Fibroblast of skin of right biceps (primary cell): ENCODE measurements around the gene FNDC4.
"Not testable (repeated sequence)": the region's sequence is repeated elsewhere in the genome, so short reads cannot be mapped to it uniquely, and the experiment has no call there.

Source experiments
- DNase-seq: peaks from one replicate; pipeline ENCODE4 v3.0.0-alpha.2; 2013

FNDC4 gene, protein sequence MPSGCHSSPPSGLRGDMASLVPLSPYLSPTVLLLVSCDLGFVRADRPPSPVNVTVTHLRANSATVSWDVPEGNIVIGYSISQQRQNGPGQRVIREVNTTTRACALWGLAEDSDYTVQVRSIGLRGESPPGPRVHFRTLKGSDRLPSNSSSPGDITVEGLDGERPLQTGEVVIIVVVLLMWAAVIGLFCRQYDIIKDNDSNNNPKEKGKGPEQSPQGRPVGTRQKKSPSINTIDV

GRCh38 chr2:27494944-27495554 is at the start of gene FNDC4:
FNDC4 (minus strand) TSS chr2:27495200; CDS start chr2:27494679, 521 bp downstream.
- DNase-seq: peak; percentile 11

GRCh38 chr2:27544143-27544821 is 49.3 kb upstream of the FNDC4 start:
- no peak for DNase-seq

DNA sequence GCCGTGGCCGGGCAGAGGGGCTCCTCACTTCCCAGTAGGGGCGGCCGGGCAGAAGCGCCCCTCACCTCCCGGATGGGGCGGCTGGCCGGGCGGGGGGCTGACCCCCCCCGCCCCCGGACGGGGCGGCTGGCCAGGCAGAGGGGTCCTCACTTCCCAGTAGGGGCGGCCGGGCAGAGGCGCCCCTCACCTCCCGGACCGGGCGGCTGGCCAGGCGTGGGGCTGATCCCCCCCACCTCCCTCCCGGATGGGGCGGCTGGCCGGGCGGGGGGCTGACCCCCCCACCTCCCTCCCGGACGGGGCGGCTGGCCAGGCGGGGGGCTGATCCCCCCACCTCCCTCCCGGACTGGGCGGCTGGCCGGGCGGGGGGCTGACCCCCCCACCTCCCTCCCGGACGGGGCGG is 44.6 kb upstream of the FNDC4 start:
- not testable (repeated sequence) for DNase-seq

GRCh38 chr2:27538839-27539450 is 43.9 kb upstream of the FNDC4 start:
- DNase-seq: not testable (repeated sequence)

GRCh38 chr2:27537287-27537686 is 42.3 kb upstream of the FNDC4 start:
- no peak for DNase-seq

GRCh38 chr2:27531983-27532382 is 37.0 kb upstream of the FNDC4 start:
- no peak for DNase-seq

DNA sequence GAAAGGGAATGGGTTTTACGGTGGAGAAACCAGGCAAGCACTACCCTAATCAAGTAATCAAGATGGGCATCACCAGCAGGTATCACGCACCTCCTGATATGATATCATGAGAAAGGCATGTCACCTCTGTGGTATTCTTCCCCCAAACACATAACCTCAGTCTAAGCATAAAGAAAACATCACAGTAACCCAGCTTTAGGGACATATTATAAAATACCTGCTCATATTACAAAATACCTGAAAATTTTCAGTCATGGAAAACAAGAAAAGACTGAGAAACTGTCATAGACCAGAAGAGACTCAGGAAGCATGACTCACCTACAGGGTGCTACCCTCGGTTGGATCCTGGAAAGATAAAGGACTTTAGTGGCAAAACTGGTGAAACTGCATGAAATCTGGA is 32.2 kb upstream of the FNDC4 start:
- DNase-seq: no peak

DNA sequence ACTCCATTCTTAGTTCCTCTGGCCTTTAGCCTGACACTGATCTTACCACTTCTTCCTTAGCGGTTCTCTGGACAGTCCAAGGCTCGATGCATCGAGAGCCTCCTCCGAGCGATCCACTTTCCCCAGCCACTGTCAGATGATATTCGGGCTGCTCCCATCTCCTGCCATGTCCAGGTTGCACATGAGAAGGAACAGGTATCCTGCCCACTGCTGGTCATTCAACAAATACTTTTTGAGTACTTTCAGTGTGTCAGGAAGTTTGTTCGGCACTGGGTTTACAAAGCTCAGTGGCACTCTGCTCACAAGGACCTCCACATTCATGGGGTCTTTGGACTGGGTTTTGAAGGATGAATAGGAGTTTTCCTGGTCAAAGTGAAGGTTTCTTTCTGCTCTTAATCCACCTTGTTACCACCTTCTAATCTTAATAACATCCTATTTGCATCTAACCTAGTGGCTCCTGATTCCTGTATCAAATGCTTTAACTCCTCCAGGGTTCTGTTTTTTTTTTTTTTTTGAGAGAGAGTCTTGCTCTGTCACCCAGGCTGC is 27.5 kb upstream of the FNDC4 start:
- no peak for DNase-seq

- DNase-seq: no peak
These were observed 25.3 kb upstream of the FNDC4 start for GRCh38 chr2:27520316-27520715.

DNA sequence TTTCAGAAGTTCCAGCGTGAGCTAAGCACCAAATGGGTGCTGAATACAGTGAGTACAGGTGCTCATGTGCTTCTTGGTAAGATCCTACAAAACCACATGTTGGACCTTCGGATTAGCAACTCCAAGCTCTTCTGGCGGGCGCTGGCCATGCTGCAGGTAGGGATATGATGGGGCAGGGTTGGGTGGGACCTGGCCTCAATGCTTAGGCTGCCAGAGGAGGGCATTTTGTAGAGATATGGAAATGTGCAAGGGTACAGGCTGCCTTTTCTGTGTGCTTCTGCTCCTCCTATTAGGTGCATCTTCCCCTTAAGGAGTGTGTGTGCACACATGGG is 23.7 kb upstream of the FNDC4 start:
- DNase-seq: no peak

DNA sequence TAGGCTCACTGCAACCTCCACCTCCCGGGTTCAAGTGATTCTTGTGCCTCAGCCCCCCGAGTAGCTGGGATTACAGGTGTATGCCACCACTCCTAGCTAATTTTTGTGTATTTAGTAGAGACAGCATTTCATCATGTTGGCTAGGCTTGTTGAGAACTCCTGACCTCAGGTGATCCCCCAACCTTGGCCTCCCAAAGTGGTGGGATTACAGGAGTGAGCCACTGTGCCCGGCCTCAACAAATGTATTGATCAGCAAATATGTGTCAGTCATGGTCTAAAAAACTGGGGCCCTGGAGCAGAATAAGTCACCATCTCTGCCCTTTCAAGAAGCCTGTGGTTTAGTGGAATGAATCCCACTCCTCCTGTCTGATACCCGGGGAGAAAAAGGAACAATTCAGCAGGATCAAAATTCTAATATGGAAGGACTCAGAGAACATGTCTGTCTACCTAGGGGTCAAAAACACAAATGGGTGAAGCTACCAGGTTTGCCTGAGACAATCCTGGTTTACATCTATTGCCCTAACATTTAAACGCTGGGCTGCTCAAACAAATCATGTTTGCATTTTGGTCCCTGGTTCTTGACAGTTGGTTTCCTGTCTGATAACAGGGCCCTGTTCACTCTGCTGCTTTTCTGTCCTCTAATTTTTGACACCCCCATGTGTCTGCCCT is 23.2 kb upstream of the FNDC4 start:
- no peak for DNase-seq

DNA sequence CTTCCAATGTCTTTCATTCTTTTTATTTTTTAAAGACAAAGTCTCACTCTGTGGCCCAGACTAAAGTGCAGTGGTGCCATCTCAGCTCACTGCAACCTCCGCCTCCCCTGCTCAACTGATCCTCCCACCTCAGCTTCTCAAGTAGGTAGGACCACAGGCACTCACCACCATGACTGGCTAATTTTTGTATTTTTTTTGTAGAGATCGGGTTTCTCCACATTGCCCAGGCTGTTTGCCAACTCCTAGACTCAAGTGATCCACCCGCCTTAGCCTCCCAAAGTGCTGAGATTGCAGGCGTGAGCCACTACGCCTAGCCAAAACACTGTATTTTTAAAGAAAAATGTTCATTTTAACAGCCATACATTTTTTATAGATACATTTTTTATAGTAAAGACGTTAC is 14.3 kb upstream of the FNDC4 start:
- peak; percentile 18 for DNase-seq

- no peak for DNase-seq
These were observed 12.3 kb upstream of the FNDC4 start for GRCh38 chr2:27507293-27507692.

GRCh38 chr2:27506587-27506986 is 11.6 kb upstream of the FNDC4 start:
- no peak for DNase-seq

DNA sequence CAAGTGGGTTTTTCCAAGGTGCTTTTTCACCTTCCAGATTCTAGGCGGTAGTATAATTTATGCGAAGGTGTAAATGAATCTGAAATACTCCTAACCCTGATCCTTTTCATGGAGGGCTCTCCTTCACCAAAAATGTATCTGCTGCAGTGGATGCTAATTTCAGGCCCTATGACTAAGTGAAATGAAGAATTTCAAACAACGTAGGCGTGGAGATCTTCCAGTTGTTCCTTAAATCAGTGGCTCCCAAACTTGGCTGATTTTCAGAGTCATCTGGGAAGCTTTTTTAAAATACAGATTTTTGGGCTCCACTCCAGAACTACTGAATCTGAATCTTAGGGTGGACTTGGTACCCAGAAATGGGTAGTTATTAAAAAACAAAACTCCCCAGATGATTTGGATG is 7.1 kb upstream of the FNDC4 start:
- no peak for DNase-seq

- no peak for DNase-seq
These were observed 6.0 kb upstream of the FNDC4 start for GRCh38 chr2:27501042-27501441.

DNA sequence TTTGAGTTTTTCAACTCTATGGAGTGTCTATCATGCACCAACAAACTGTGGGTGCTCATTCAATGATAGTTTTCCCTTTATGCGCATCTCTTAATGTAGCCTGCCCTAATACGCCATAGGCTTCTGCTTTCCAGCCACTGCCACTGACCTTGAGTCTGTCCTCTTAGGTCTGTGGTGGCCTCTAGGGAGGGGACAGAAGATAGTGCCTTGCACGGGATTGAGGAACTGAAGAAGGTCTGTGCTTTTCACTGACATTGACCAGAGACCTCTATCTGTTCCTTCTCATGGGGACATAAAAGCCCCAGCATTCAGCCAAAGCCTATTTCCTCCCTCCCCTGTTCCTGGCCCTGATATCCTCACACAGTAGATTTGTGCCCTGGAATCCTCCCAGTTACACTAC is 4.0 kb upstream of the FNDC4 start:
- no peak for DNase-seq

DNA sequence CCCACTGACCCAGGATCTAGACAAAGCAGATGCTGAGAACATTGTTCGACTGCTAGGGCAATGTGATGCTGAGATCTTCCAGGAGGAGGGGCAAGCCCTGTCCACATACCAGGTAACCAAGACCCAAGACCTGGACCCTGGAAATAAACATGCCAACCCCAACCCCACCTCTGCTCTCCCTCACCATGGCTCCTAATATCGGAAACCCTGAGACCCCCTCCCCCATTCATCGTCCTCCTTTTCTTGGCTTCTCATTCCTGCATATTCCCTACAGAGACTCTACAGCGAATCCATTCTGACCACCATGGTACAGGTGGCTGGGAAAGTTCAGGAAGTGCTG is 2.3 kb upstream of the FNDC4 start:
- DNase-seq: no peak

- DNase-seq: peak; percentile 18
These were observed 1.6 kb upstream of the FNDC4 start, which contains the start of gene GCKR for GRCh38 chr2:27496357-27497287. GCKR (plus strand) TSS chr2:27496839; CDS start chr2:27496905, 66 bp downstream.

DNA sequence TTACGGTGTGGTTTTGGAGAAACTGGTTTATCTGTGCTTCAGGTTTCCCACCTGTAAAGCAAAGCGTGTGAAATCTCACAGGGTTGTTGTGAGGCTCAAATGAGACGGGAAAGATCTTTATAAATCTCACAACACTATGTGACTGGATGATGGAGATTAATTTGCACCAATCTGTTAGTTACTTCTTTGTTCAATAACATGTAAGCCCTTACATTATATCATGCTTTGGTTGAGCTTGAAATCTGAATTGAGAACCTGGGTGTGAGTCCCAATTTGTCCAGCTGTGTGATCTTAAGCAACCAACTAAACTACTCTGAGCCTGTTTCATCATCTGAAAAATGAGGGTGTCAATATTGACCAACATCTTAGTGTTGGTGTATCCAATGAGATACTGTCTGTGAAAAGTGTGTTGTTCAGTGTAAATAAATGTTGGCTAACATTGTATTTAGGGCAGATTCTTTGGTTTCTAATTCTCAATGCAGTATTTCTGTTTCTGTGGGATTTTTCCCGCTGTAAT is 898 bp upstream of the FNDC4 start:
- no peak for DNase-seq

DNA sequence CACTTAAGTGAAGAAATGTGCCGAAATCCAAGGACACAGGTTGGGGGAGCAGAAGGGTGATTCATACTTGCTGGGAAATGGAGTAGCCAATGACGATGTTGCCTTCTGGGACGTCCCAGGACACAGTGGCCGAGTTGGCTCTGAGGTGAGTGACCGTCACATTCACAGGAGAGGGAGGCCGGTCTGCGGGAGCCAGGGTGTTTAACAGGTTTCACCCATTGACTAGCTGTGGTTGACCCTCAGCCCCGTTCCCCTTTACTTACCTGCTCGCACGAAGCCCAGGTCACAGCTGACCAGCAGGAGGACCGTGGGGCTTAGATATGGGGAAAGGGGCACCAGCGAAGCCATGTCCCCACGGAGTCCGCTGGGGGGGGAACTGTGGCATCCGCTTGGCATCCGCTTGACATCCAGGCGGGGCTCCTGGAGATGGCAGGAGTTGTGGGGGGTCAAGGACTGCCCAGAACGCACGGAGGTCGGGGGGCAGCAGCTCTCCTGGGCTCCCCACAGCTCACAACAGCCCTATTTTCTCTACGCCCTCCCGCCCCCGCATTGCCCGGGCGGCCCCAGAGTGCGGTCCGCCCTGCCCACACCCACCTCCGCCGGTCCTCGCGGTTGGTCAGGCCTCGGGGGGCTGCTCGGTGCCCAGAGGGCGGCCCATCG is 586 bp downstream of the FNDC4 start:
- DNase-seq: peak; percentile 19
